PC-3 (cell line): Measurements from ENCODE around the gene ARHGEF11. TPM values are rescaled to one million over a fixed set of nuclear protein-coding genes. Genes with fewer than 3 reads are reported as not detected.

Experiments
- ATAC-seq: fragments of 200-7000 bp; cut with Tn5 transposase; 2 replicates; pipeline ENCODE4 v1.9.1; 2020; ENCODE audit warnings: mild to moderate bottlenecking, moderate library complexity
- BruUV-seq: library from RNA; stranded (reverse); fragments of 400-500 nt; replicated peaks from 2 replicates; lab custom pipeline; 2021; lab: Mats Ljungman, UMichigan
- CTCF ChIA-PET: fragments of 300-600 bp; sonication (Branson Sonifier 250); formaldehyde crosslinking; loops from one replicate; lab custom pipeline; 2022; ENCODE audit warnings: antibody characterized with exemption; lab: Charles Lee
- POLR2A ChIA-PET: fragments of 300-600 bp; sonication (Branson Sonifier 250); formaldehyde crosslinking; loops from one replicate; lab custom pipeline; 2022; ENCODE audit warnings: antibody characterized with exemption; ENCODE audit not compliant: unreplicated experiment; lab: Charles Lee
- DNase-seq: peaks from one replicate; pipeline ENCODE4 v3.0.0-alpha.2; 2015
- H2AFZ ChIP-seq: fragments of 300-600 bp; sonication (generic); 2 replicates; pipeline ENCODE4 v1.6.0; 2016; ENCODE audit warnings: antibody characterized with exemption, low read length
- H3F3A ChIP-seq: fragments of 300-600 bp; sonication (generic); one replicate; pipeline ENCODE4 v1.6.0; 2017; ENCODE audit warnings: antibody characterized with exemption, low read length, control low read depth, mild to moderate bottlenecking; ENCODE audit not compliant: unreplicated experiment
- H3K27ac ChIP-seq: fragments of 300-600 bp; sonication (generic); 2 replicates; pipeline ENCODE4 v1.5.1; 2016; ENCODE audit warnings: mild to moderate bottlenecking, low read length
- H3K27me3 ChIP-seq: fragments of 300-600 bp; sonication (generic); 2 replicates; pipeline ENCODE4 v1.6.1; 2016; ENCODE audit warnings: low read length, mixed read lengths
- H3K36me3 ChIP-seq: fragments of 300-600 bp; sonication (generic); 2 replicates; pipeline ENCODE4 v1.6.1; 2016; ENCODE audit warnings: low read depth, mixed run types, low read length, mixed read lengths
- H3K4me1 ChIP-seq: fragments of 300-600 bp; sonication (generic); 2 replicates; pipeline ENCODE4 v1.5.1; 2016; ENCODE audit warnings: low read length; ENCODE audit not compliant: insufficient read depth
- H3K4me2 ChIP-seq: fragments of 300-600 bp; sonication (generic); 2 replicates; pipeline ENCODE4 v1.6.0; 2016; ENCODE audit warnings: low read length
- H3K4me3 ChIP-seq: fragments of 300-600 bp; sonication (generic); 2 replicates; pipeline ENCODE4 v1.5.1; 2016; ENCODE audit warnings: mild to moderate bottlenecking, low read length, mixed read lengths
- H3K79me2 ChIP-seq: fragments of 300-600 bp; sonication (generic); 2 replicates; pipeline ENCODE4 v1.6.1; 2017; ENCODE audit warnings: low read length, mixed read lengths
- H3K9ac ChIP-seq: fragments of 300-600 bp; sonication (generic); 2 replicates; pipeline ENCODE4 v1.6.0; 2016; ENCODE audit warnings: mild to moderate bottlenecking, low read length
- H3K9me2 ChIP-seq: fragments of 300-600 bp; sonication (generic); replicated peaks from 2 replicates; pipeline ENCODE4 v1.6.1; 2016; ENCODE audit warnings: mixed run types, low read length, mixed read lengths
- H3K9me3 ChIP-seq: fragments of 300-600 bp; sonication (generic); 2 replicates; pipeline ENCODE4 v1.6.1; 2016; ENCODE audit warnings: low read length, mixed read lengths
- H4K20me1 ChIP-seq: fragments of 300-600 bp; sonication (generic); 2 replicates; pipeline ENCODE4 v1.6.1; 2016; ENCODE audit warnings: low read length, mixed read lengths
- CTCF ChIP-seq: fragments of 300-600 bp; sonication (generic); conservative IDR thresholded peaks from 2 replicates; pipeline ENCODE4 v1.5.1; 2017; ENCODE audit warnings: antibody characterized with exemption, low read depth, mild to moderate bottlenecking, low read length
- EZH2 ChIP-seq: fragments of 300-600 bp; sonication (generic); IDR thresholded peaks from one replicate; pipeline ENCODE4 v1.6.1; 2017; ENCODE audit warnings: antibody characterized with exemption, mild to moderate bottlenecking, low read length; ENCODE audit not compliant: unreplicated experiment
- EZH2phosphoT487 ChIP-seq: fragments of 300-600 bp; sonication (generic); IDR thresholded peaks from 2 replicates; pipeline ENCODE4 v1.6.1; 2018; ENCODE audit warnings: mild to moderate bottlenecking, antibody characterized with exemption, low read length, borderline replicate concordance
- intact Hi-C: fragments of 100-400 bp; cut with micrococcal nuclease; formaldehyde crosslinking; loops from 2 replicates; pipeline ENCODE4 v1.9.0; 2023
- total RNA-seq: library from RNA; depleted of rRNA; stranded (reverse); fragments of >200 nt; gene quantifications from 2 replicates; pipeline ENCODE4 v1.2.3, GENCODE V29; 2014

Gene ARHGEF11
- total RNA-seq, 1 experiment from 2014 or later, result 31.1 TPM

GRCh38 chr1:156949127-156949526, 96.4 kb downstream of the ARHGEF11 start:
- no TSS peak for BruUV-seq
- ATAC-seq, result no peak
- peaks cover 52% of the 10 kb centered on the region for H3K36me3 ChIP-seq

GRCh38 chr1:156948708-156949107, 96.8 kb downstream of the ARHGEF11 start:
- POLR2A ChIA-PET, result interaction anchor here (0.6 kb wide), 1 partner anchor 97 kb away, joined by 6 read pairs; no protein-coding TSS in a partner anchor

More at GRCh38 chr1:156949127-156949526, 96.4 kb downstream of the ARHGEF11 start:
- Histone ChIP-seq H3K4me2 (no peak overlapping the region), H3K9me3 (no peaks in the 10 kb centered on the region), H3K79me2 (no peaks in the 10 kb centered on the region), H3K9ac (no peak overlapping the region), H3K4me3 (no peak overlapping the region), H3K9me2 (no peaks in the 10 kb centered on the region), H3F3A (no peaks in the 10 kb centered on the region), H4K20me1 (no peaks in the 10 kb centered on the region), H2AFZ (no peak overlapping the region), H3K27me3 (no peaks in the 10 kb centered on the region), H3K4me1 (peaks cover 10% of the 10 kb centered on the region; the same call in 1 of the 2 replicates), H3K27ac (no peak overlapping the region)
- ChIA-PET CTCF (no interaction called here), POLR2A (no interaction called here)
- no peak for DNase-seq
- TF ChIP-seq CTCF, result no peak
- TF ChIP-seq EZH2phosphoT487, result no peak
- TF ChIP-seq EZH2, result no peak
- intact Hi-C loops, result no loop called here

More at GRCh38 chr1:156948708-156949107, 96.8 kb downstream of the ARHGEF11 start:
- ATAC-seq, result no peak
- no peaks in the 10 kb centered on the region for H3K79me2 ChIP-seq
- H3K9me3 ChIP-seq, result no peaks in the 10 kb centered on the region
- no peaks in the 10 kb centered on the region for H3F3A ChIP-seq
- BruUV-seq, result no TSS peak
- peaks cover 10% of the 10 kb centered on the region; the same call in 1 of the 2 replicates for H3K4me1 ChIP-seq
- H3K4me3 ChIP-seq, result no peak overlapping the region
- H4K20me1 ChIP-seq, result no peaks in the 10 kb centered on the region
- no peak overlapping the region for H2AFZ ChIP-seq
- intact Hi-C loops, result no loop called here
- no peaks in the 10 kb centered on the region for H3K27me3 ChIP-seq
- no peak for DNase-seq
- no peak overlapping the region for H3K4me2 ChIP-seq
- H3K27ac ChIP-seq, result no peak overlapping the region
- CTCF ChIA-PET, result no interaction called here
- H3K9ac ChIP-seq, result no peak overlapping the region
- TF ChIP-seq EZH2 (no peak), CTCF (peak; percentile 53)
- peaks cover 54% of the 10 kb centered on the region for H3K36me3 ChIP-seq
- no peaks in the 10 kb centered on the region for H3K9me2 ChIP-seq
